ENCODE measurements around the gene MBD3. TPM values are rescaled to one million over a fixed set of nuclear protein-coding genes. Genes with fewer than 3 reads are reported as not detected.

The MBD3 gene
- total RNA-seq, 4 donors from 2014 or later: 80.3 to 159 (median 95.7) TPM

DNA sequence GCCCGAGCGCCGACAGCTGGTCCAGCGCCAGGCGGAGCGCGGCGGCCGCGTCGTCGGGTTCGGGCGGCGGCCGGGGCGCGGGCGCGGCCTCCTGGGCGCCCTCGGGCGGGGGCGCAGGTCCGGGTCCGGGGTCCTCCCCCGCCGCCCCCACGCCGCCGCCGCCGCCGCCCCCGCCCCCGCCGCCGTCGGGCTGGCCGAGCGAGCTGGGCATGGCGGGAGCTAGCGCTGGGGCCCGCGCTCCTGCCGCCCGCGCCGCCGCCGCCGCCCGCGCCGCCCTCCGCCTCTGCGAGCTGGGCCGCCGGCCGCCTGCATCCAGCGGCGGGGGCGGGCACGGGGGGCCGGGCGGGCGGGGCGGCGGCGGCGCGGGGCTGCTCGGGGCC is 24.8 kb downstream of the MBD3 start:
- Histone ChIP-seq H3K4me1 (peaks cover 0 to 27% (median 11%) of the 10 kb centered on the region in 3 donors), H3K27ac (peak overlapping the region in 3 of 4 donors; percentile 92 to 93 (median 93)), H3K27me3 (no peaks in the 10 kb centered on the region), H3K4me3 (peak overlapping the region in 1 of 2 donors; percentile 82), H3K36me3 (no peaks in the 10 kb centered on the region), H3K9me3 (no peaks in the 10 kb centered on the region)
- TF ChIP-seq EP300 (IDR thresholded peaks at IDR 0.05) (no peak), POLR2A (IDR thresholded peaks at IDR 0.05) (no peak), POLR2AphosphoS5 (IDR thresholded peaks at IDR 0.05) (no peak), CTCF (IDR thresholded peaks at IDR 0.05) (no peak)
- WGBS, 2 donors (ENCODE audit: low coverage in 1 of 2): no CpG with 5 or more reads among the region's 73 CpGs
- ATAC-seq: peak; percentile 39

DNA sequence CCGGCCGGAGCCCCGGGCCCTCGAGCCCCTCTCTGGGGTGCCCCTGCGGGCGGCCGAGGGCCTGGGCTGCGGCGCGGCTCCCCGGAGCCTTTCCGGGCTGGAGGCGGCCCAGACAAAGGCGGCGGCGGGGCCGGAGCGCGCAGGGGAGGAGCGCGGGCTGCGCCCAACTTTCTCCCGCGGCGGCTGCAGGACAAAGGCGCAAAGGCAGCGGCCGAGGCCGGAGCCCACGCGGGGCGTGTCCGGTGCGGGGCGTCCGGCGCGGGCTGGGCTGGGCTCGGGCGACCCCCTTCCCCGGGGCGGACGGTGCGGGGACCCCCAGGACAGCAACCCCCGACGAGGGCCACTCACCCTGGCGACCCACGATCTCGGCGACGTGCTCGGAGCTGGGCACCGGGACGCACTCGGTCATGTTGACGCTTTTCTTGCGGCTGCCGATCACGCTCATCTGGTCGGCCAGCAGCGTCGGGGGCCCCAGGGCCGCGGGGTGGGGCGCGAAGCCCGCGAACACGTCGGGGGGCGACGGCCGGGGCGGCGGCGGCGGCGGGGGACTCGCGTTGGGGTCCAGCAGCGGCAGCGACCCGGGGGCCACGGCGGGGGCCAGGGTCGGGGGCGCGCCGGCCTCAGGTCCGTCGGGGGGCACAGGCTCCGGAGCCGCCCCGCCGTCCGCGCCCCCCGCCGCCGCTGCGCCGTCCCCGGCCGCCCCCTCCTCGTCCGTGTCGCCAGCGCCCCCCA is 25.4 kb downstream of the MBD3 start:
- Histone ChIP-seq H3K36me3 (peaks cover 0 to 5% of the 10 kb centered on the region in 2 donors), H3K27me3 (no peaks in the 10 kb centered on the region), H3K27ac (peak overlapping the region; percentile 51 to 93 (median 92)), H3K4me1 (peaks cover 0 to 27% (median 11%) of the 10 kb centered on the region in 3 donors), H3K9me3 (no peaks in the 10 kb centered on the region), H3K4me3 (peak overlapping the region; percentile 45 to 82)
- no CpG with 5 or more reads among the region's 108 CpGs for WGBS, 2 donors (ENCODE audit: low coverage in 1 of 2)
- ATAC-seq: peak; percentile 24
- TF ChIP-seq POLR2A (IDR thresholded peaks at IDR 0.05) (peak in 1 of 2 donors; percentile 24), EP300 (IDR thresholded peaks at IDR 0.05) (no peak), CTCF (IDR thresholded peaks at IDR 0.05) (peak in 1 of 4 experiments; percentile 7), POLR2AphosphoS5 (IDR thresholded peaks at IDR 0.05) (no peak)

GRCh38 chr19:1566392-1567115 is 26.1 kb downstream of the MBD3 start:
- Histone ChIP-seq H3K36me3 (peaks cover 0 to 5% of the 10 kb centered on the region in 2 donors), H3K27ac (peak overlapping the region; percentile 51 to 93 (median 92)), H3K27me3 (no peaks in the 10 kb centered on the region), H3K9me3 (no peaks in the 10 kb centered on the region), H3K4me1 (peaks cover 0 to 27% (median 11%) of the 10 kb centered on the region in 3 donors), H3K4me3 (peak overlapping the region; percentile 45 to 82)
- ATAC-seq: peak; percentile 77
- no CpG with 5 or more reads among the region's 42 CpGs for WGBS, 2 donors (ENCODE audit: low coverage in 1 of 2)
- TF ChIP-seq CTCF (IDR thresholded peaks at IDR 0.05) (no peak), EP300 (IDR thresholded peaks at IDR 0.05) (no peak), POLR2A (IDR thresholded peaks at IDR 0.05) (peak; percentile 14 to 45), POLR2AphosphoS5 (IDR thresholded peaks at IDR 0.05) (peak; percentile 35)

- H3K4me3 ChIP-seq: no peak overlapping the region
- H3K27ac ChIP-seq: no peak overlapping the region
- no peak for TF ChIP-seq POLR2AphosphoS5 (IDR thresholded peaks at IDR 0.05)
- TF ChIP-seq CTCF (IDR thresholded peaks at IDR 0.05): no peak
- no peak for TF ChIP-seq POLR2A (IDR thresholded peaks at IDR 0.05)
- TF ChIP-seq EP300 (IDR thresholded peaks at IDR 0.05): no peak
- H3K9me3 ChIP-seq: no peaks in the 10 kb centered on the region
- no peak for ATAC-seq
- H3K27me3 ChIP-seq: no peaks in the 10 kb centered on the region
- WGBS, 2 donors (ENCODE audit: low coverage in 1 of 2): 80% methylated on average over 1 of the region's 6 CpGs; no CpG with 5 or more reads in 1 of the 2 donors
- H3K4me1 ChIP-seq: peaks cover 0 to 28% (median 6%) of the 10 kb centered on the region in 3 donors
- peaks cover 0 to 5% of the 10 kb centered on the region in 2 donors for H3K36me3 ChIP-seq
Observed at GRCh38 chr19:1563251-1563650, 29.4 kb downstream of the MBD3 start.
